Coronary artery (tissue), 2 donors: ENCODE measurements around the gene MYEOV.

Source experiments
- DNase-seq: peaks from one replicate; pipeline ENCODE4 v3.0.0-alpha.2; 2017; ENCODE audit warnings: low spot score
- H3K27ac ChIP-seq, 2 donors: fragments of 200-600 bp; sonication (generic); one replicate each; pipeline ENCODE4 v1.5.1; 2016 to 2019
- H3K4me3 ChIP-seq: fragments of 200-600 bp; sonication (generic); 2 replicates; pipeline ENCODE4 v1.5.1; 2016; ENCODE audit warnings: mild to moderate bottlenecking, moderate library complexity
- TF ChIP-seq, protein P1 (sequence below): fragments of 200-600 bp; sonication (generic); IDR thresholded peaks from one replicate; pipeline ENCODE4 v1.5.1; 2019; ENCODE audit warnings: antibody characterized with exemption

Gene MYEOV

DNA sequence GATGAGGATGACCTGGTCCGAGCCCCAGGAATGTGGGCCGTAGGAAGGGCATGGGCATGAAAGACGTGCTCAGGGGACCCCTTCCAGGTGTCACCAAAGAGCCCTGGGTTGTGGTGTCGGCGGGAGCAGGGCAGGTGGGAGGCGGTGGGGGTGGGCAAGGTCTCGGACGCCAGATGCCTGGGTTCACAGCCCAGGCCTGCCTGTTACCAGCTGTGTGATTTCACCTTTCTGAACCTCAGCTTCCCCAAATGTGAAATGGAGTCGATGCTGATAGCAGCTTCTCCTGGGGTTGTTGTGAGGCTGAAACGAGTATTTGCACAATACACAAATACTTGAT, 42.9 kb upstream of the MYEOV start:
- Histone ChIP-seq H3K27ac (no peak overlapping the region), H3K4me3 (no peak overlapping the region)
- TF ChIP-seq, protein P1, sequence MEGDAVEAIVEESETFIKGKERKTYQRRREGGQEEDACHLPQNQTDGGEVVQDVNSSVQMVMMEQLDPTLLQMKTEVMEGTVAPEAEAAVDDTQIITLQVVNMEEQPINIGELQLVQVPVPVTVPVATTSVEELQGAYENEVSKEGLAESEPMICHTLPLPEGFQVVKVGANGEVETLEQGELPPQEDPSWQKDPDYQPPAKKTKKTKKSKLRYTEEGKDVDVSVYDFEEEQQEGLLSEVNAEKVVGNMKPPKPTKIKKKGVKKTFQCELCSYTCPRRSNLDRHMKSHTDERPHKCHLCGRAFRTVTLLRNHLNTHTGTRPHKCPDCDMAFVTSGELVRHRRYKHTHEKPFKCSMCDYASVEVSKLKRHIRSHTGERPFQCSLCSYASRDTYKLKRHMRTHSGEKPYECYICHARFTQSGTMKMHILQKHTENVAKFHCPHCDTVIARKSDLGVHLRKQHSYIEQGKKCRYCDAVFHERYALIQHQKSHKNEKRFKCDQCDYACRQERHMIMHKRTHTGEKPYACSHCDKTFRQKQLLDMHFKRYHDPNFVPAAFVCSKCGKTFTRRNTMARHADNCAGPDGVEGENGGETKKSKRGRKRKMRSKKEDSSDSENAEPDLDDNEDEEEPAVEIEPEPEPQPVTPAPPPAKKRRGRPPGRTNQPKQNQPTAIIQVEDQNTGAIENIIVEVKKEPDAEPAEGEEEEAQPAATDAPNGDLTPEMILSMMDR: no peak
- DNase-seq: no peak

DNA sequence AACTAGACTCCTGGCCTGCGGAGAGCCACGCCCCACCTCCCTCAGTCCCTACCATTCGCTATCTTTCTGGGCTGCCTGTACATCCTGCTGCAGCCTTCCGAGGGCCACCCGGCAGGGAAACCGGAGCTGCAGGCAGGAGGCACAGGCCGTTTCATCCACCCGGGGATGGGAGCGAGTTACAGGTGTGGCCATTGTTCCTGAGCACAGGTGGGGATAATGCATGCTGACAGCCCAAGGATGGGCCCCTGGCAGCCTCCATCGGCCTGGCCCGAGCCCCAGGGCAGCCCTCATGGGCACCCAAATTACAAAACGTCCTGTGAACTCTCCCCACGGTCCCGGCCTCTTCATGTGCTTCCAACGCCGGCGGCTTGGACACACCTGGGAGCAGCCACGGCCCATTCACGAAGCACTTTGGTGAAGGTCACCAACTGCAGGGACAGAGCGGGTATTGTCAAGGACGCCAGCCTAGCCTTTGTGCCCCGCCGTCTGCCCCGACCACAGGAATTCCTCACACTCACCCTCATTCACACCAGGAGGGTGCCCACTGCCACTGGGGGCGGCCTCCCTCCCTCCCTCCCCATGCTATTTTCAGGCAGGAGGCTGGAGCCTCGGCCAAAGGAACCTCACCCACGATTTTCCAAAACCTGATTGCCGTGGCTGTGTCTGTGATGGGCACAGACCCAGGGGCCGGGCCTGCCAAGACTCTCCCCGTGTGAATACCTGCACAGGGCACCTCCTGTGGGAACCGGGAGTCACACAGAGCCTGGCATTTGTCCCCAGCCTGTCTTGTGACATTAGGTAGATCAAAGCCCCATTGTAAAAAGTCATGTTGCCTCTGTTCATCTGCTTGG, 42.1 kb upstream of the MYEOV start:
- H3K4me3 ChIP-seq: no peak overlapping the region
- TF ChIP-seq, protein P1: no peak
- no peak for DNase-seq
- no peak overlapping the region for H3K27ac ChIP-seq

DNA sequence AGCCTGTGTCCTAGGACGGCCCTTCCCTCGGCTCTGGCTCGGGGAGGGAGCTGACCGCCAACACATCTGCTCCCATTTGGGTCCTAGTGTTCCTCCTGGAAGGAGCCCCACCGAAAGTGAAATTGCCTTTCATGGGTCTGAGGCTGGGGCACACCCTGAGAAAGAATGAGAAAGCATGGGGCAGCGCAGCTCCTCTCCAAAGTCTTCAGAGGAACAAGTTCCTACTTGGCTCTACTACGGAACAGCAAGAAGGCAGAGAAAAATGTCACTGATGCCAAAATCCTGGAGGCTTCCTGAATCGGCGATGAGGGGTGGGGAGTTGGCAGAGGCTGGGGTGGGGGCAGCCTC, 41.5 kb upstream of the MYEOV start:
- Histone ChIP-seq H3K4me3 (no peak overlapping the region), H3K27ac (no peak overlapping the region)
- no peak for DNase-seq
- TF ChIP-seq, protein P1: no peak

DNA sequence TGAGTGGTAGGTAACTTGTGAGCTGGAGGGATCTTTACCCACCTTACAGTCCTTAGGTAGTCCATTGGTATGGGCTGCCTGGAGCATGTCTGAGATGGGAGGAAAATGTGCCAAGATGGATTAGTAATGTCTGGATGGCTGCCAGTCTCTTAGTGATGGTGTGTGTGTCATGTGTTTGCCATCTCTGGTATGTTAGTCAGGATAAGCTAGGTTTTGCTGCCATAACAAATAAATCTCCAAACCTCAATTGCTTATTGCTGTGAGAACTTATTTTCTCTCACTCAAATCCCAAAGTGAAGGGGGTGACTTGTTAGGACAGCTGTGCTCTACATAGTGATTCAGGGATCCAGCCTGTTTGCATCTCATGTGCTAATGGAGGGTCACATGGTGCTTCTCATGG, 40.9 kb upstream of the MYEOV start:
- Histone ChIP-seq H3K27ac (no peak overlapping the region), H3K4me3 (no peak overlapping the region)
- TF ChIP-seq, protein P1: no peak
- DNase-seq: no peak

DNA sequence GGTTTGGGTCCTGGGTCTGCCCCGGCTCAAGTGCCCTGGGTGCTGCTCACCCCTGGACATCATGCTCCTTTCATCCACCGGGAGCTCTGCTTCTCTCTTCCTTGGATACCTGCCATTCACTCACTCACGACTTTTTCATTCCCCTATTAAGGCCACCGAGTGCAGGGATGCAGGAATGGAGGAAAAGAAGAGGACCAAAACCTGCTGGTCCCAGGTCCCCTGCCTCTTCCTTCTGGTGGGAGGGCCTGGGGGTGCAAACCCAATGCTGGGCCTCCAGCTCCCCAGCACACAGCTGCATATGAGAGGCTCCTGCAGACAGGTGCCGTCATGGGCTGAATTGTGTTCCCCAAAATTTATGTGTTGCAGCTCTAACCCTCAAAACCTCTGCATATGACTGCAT, 36.8 kb upstream of the MYEOV start:
- TF ChIP-seq, protein P1: no peak
- Histone ChIP-seq H3K27ac (no peak overlapping the region), H3K4me3 (no peak overlapping the region)
- no peak for DNase-seq

DNA sequence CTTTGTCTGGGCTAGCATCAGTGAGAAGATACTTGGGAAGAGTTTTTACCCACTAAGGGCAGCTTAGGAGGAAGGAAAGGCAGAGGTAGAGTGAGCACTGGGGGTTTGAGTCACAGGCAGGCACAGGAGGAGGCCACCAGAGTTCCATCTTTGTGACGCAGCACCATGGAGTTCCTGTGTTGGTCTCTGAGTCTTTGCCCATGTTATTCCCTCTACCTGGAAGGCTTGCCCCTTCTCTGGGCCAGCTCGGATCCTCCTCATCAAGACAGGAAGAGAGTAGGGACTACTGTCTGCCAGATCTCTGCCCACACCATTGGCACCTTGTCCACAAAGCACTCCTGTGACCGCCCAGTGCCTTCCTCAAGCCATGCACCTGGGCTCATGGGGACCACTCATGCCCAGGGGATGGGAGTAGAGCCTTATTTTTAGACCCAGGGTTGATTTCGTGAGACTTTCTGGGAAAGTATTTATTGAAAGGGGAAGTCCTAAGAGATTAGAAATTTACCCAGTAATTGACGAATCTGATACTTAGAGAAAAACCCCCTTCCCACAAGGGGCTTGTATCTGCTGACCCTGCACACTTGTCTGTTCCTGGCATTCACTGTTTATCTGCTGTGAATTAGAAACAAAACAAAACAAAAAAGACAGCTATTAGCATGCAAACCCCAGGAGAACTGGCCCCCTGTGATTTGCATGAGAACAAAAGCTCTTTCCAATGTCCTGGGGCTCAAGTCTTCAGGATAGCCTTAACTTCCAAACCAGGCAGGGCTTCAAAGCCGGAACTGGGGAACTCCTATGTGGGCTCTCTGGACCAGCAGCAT, 35.9 kb upstream of the MYEOV start:
- Histone ChIP-seq H3K4me3 (no peak overlapping the region), H3K27ac (no peak overlapping the region)
- TF ChIP-seq, protein P1: no peak
- no peak for DNase-seq

DNA sequence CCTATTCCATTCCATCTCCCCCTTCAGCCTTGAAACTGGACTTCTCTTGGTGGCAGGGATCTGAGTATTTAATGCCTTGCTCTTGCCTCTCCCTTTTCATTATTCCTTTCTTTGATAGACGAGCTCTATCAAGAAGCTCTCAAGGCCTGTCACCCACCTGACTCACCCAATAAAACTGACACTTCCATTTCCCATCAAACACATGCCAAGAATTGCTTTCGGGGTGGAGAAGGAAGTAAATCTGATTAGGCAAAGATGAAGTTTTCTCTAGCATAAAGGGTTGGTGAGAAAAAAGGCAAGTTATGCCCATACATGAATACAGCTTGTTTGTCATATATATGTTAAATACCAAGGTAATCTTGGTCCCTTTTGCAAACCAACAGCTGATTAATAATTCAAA, 34.9 kb upstream of the MYEOV start:
- no peak for DNase-seq
- H3K27ac ChIP-seq: no peak overlapping the region
- no peak overlapping the region for H3K4me3 ChIP-seq
- TF ChIP-seq, protein P1: no peak
